ENCODE results near the gene PDE6B. TPM values are rescaled to one million over a fixed set of nuclear protein-coding genes. Genes with fewer than 3 reads are reported as not detected.

Gene PDE6B
- polyA plus RNA-seq, 6 donors from 2014 or later = 24.3 to 39.4 (median 30.0) TPM

DNA sequence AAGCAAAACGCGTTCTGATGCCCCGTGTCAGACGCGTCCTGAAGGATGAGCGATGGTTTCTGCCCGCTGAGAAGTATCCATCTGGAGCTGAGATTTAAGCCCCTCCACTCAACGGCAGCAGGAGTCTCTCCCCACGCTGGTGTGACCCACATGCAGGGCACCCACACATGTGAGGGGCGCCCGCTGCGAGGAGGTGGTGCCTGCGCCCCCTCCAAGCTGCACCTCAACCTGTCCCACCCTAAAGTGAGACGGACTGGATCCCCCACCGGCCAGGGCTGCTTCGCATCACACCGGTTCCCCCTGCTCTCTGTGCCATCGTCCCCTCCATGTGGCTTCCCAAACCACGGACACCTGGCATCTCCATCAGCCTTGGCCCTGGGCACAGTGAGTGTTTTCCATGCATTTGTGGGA lies 4.5 kb upstream of the PDE6B start:
- peak overlapping the region in 1 of 8 donors; percentile 25 for H3K4me3 Mint-ChIP-seq
- H3K9me3 Mint-ChIP-seq = peaks cover 0 to 2% (median 0%) of the 10 kb centered on the region in 7 donors
- H3K27ac Mint-ChIP-seq = no peak overlapping the region
- peaks cover 16 to 46% (median 46%) of the 10 kb centered on the region in 3 donors for H3K27me3 Mint-ChIP-seq
- DNase-seq (no peak), ATAC-seq (ENCODE audit: low read depth in 2 of 2) (no peak)
- peaks cover 0 to 8% of the 10 kb centered on the region in 2 donors for H3K36me3 Mint-ChIP-seq
- no peaks in the 10 kb centered on the region for H3K4me1 Mint-ChIP-seq

DNA sequence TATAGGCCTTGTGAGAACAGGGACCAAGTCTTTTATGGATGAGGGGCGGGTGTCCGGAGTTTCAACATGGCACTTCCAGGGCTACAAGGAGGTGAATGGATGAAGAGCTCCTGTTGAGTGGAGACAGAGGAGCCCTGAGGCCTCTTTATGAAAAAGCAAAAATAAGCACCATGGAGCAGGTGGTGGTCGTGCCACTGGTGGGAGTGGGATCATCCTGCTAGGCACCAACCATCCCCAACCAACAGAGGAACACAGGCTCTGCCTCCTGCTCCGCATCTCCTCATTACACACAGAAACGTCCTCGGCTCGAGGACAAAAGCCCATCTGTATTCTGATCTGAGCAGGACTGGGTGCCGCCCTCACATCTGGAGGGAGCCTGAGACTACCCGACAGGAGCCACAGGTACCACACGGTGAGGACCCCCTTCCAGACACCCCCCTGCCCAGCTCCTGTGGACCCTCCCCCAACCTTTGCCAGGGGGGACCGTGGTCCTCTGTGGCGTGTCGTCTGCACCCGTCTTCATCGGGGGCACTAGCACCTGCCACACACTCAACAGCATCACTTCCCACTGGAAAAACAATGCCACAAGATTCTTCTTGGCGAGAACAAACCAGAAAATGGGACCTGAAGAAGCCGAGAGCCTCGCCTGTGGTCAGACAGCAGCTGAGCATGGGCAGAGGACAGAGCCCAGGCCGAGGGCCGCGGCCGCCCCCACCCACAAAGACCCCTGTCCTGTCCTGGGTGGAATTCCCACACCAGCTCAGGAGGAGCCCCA lies 3.9 kb upstream of the PDE6B start:
- Mint-ChIP-seq H3K36me3 (peaks cover 0 to 8% of the 10 kb centered on the region in 2 donors), H3K4me1 (no peaks in the 10 kb centered on the region), H3K27ac (peak overlapping the region in 2 of 6 donors; percentile 39 to 43), H3K9me3 (peaks cover 0 to 2% (median 0%) of the 10 kb centered on the region in 7 donors), H3K4me3 (no peak overlapping the region), H3K27me3 (peaks cover 14 to 52% (median 43%) of the 10 kb centered on the region in 3 donors)
- ATAC-seq (ENCODE audit: low read depth in 2 of 2) (no peak), DNase-seq (no peak)

DNA sequence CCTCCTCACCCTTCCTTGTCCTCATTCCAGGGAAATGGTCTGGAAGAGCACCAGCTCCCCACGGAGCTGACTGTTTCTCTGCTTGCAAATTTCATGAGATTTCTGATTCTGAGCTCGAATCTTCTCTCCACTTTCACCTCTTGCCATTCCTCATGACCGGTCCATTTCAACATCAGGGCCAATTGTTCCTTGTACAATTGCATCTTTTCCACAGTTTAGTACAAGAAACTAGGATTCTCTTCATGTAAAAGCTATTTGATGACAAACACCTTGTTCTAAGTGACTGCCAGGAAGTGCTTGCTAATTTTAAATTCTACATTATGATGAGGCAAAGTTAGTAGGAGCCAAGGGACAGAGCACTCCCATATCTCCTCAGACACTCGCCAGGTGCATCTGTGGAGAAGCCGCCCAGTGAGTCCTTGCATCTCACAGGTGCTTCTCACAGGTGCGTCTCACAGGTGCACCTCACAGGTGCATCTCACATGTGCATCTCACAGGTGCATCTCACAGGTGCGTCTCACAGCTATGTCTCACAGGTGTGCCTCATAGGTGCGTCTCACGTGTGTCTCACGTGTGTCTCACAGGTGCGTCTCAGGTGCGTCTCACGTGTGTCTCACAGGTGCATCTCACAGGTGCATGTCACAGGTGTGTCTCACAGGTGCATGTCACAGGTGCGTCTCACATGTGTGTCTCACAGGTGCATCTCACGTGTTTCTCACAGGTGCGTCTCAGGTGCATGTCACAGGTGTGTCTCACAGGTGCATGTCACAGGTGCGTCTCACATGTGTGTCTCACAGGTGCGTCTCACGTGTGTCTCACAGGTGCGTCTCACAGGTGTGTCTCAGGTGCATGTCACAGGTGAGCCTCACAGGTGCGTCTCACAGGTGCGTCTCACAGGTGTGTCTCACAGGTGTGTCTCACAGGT lies 3.0 kb upstream of the PDE6B start:
- Mint-ChIP-seq H3K36me3 (peaks cover 0 to 8% of the 10 kb centered on the region in 2 donors), H3K4me3 (no peak overlapping the region), H3K4me1 (no peaks in the 10 kb centered on the region), H3K27ac (no peak overlapping the region), H3K9me3 (peaks cover 0 to 2% (median 0%) of the 10 kb centered on the region in 7 donors), H3K27me3 (peaks cover 13 to 52% (median 42%) of the 10 kb centered on the region in 3 donors)
- ATAC-seq (ENCODE audit: low read depth in 2 of 2) = no peak
- DNase-seq = no peak

DNA sequence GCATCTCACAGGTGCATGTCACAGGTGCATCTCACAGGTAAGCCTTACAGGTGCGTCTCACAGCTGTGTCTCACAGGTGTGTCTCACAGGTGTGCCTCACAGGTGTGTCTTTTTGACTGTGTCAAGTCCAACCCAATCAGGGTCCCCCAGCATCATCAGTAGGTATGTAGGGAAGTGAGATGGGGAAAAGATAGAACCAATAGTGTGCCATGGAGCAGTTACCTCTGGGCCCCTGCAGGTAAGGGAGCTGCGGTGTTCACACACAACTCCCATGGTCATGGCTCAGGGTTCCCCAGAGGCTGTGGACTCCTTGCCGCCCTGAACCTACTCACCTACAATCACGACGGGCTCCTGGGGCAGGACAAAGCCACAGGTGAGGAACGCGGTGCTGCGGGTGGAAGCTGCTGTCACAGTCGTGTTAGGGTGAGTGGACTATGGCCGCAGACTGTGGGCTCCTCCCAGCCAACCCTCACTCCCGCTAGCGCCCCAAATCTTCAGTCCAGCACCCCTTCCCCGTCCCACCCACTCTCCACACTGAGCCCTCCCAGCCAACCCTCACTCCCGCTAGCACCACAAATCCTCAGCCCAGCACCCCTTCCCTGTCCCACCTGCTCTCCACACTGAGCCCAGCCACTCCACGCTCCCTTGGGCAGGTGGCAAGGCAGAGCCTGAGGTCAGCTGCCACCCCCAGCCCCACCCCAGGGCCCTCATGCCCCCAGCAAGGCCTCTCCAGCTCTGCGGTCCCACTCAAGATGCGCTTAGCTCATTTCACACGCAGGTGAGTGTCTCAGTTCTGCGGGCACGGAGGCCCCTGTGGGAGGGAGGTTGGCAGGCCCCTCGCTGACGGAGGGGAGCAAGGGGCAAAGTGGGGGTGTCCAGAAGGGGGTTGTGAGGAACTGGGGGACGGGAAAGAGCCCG lies 2.1 kb upstream of the PDE6B start:
- Mint-ChIP-seq H3K36me3 (no peaks in the 10 kb centered on the region), H3K27me3 (peaks cover 13 to 43% (median 38%) of the 10 kb centered on the region in 3 donors), H3K4me3 (no peak overlapping the region), H3K9me3 (peaks cover 0 to 2% (median 0%) of the 10 kb centered on the region in 7 donors), H3K27ac (peak overlapping the region in 1 of 6 donors; percentile 36), H3K4me1 (no peaks in the 10 kb centered on the region)
- no peak for ATAC-seq (ENCODE audit: low read depth in 2 of 2)
- DNase-seq = no peak

DNA sequence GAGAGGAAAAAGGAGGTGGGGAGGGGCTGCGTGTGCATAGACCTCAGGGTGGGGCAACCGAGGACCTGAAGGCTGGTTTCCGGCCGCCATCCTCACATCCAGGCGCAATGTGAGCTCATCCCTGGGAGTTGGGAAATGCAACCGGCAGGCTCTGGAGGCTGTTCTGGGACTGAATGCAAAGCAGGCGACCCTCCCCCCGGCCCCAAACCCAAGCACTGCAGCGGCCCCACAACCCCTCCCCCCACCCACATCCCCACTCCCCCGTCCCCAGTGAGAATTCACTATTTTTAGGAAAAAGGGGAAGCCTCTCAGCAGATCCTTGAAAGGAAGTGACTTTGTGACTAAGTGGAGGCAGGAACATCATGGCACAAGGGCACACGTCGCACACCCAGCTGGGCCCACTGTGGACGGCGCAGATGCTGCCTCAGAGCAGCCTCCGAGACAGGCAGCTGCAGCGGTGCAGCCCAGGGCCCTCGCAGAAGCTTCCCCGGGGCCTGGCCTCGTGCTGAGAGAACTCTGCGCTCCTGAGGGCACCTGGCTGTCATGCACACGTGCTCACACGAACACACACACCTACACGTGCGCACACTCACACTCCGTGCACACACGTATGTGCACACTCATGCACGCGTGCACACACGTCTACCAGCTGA lies 1.3 kb upstream of the PDE6B start:
- no peak overlapping the region for H3K27ac Mint-ChIP-seq
- ATAC-seq (ENCODE audit: low read depth in 2 of 2) (no peak), DNase-seq (no peak)
- H3K27me3 Mint-ChIP-seq = peaks cover 13 to 41% (median 37%) of the 10 kb centered on the region in 3 donors
- peaks cover 0 to 2% (median 0%) of the 10 kb centered on the region in 7 donors for H3K9me3 Mint-ChIP-seq
- H3K4me3 Mint-ChIP-seq = no peak overlapping the region
- H3K4me1 Mint-ChIP-seq = no peaks in the 10 kb centered on the region
- no peaks in the 10 kb centered on the region for H3K36me3 Mint-ChIP-seq

DNA sequence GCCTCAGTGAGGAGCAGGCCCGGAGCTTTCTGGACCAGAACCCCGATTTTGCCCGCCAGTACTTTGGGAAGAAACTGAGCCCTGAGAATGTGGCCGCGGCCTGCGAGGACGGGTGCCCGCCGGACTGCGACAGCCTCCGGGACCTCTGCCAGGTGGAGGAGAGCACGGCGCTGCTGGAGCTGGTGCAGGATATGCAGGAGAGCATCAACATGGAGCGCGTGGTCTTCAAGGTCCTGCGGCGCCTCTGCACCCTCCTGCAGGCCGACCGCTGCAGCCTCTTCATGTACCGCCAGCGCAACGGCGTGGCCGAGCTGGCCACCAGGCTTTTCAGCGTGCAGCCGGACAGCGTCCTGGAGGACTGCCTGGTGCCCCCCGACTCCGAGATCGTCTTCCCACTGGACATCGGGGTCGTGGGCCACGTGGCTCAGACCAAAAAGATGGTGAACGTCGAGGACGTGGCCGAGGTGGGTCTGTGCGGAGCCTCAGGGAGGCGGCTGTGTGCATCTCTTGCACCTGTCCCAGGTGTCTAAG lies 323 bp downstream of the PDE6B start:
- DNase-seq = no peak
- Mint-ChIP-seq H3K27ac (no peak overlapping the region), H3K4me3 (no peak overlapping the region), H3K36me3 (no peaks in the 10 kb centered on the region), H3K27me3 (peaks cover 5 to 35% (median 27%) of the 10 kb centered on the region in 3 donors), H3K9me3 (peaks cover 0 to 2% (median under 1%) of the 10 kb centered on the region in 7 donors), H3K4me1 (no peaks in the 10 kb centered on the region)
- no peak for ATAC-seq (ENCODE audit: low read depth in 2 of 2)

DNA sequence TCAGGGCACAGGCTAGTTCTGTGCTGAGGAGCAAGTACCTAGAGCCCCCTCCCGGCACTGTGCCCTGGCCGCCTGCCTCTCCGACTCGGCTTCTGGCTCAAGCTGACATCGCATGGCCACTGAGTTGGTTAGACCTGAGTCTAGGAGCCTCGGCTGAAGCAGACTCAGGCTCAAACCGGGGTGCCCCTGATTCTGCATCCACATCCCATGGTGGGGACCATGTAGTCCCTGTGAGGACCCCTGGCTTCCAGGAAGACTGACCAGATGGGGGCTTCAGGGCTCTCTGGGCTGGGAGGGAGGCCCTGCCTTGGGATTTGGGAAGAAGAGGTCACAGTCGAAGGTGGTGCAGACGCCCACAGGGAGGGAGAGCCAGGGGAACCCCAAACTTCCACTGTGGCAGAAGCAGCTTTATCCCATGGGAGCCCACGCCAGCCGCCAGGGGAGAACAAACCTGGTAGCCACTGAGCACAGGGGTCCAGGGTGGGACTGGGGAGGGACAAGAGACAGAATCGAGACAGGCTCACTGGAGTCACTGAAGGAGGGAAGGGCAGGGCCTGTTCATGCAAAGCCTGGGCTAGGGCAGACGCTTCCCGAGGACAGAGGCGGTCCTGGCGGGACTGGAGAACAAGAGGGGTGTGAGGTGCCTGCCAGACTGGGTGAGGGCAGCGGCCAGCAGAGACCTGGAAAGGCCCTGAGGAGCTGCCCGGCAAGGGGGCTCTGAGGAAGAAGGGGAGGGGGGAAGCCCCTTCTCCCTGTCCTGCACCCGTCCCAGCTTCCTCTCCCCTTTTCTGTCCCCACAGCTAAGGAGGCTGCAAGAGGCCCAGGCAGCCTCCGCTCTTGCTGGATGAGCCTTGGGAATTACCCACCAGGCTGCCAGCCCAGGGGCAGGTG lies 1.1 kb downstream of the PDE6B start:
- Mint-ChIP-seq H3K4me1 (no peaks in the 10 kb centered on the region), H3K4me3 (peak overlapping the region in 1 of 8 donors; percentile 3), H3K27me3 (peaks cover 10 to 27% (median 20%) of the 10 kb centered on the region in 3 donors), H3K36me3 (peaks cover 0 to 6% of the 10 kb centered on the region in 2 donors), H3K27ac (no peak overlapping the region), H3K9me3 (peaks cover 2 to 8% (median 6%) of the 10 kb centered on the region in 7 donors)
- ATAC-seq (ENCODE audit: low read depth in 2 of 2) = no peak
- DNase-seq = no peak

DNA sequence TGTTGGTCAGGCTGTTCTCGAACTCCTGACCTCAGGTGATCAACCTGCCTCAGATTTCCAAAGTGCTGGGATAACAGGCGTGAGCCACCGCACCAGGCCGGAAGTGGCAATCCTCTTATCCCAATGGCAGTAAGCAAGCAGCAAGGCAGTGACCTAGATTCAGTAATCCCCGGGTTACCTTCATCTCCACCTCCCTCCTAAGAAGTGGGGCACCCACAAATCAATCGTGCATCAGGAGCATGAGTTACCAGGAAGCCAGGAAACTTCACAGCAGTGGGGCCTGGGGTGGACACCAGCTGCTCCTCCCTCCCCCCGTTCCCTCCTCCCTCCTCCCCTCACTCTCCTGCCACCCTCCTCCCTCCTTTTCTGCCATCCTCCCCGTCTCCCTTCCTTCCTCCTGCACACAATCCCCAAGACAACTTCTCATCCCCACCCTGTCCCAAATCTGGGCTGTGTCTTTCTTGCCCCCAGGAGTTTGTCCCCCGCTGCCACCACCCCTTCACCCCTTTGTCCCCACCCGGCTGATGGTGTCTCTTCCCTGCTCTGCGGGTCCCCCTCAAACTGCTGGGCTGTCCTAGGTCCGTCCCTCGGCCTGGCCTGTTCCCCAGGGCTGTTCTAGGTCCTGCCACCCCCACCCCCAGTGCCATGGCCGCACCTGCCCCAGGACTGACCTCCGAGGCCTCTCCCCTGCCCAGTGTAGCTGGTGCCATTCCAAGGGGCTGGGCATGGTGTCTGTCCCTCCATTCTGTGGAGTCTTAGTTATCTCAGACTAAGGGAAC lies 2.2 kb downstream of the PDE6B start:
- Mint-ChIP-seq H3K4me3 (no peak overlapping the region), H3K36me3 (peaks cover 0 to 9% of the 10 kb centered on the region in 2 donors), H3K27me3 (peaks cover 6 to 19% (median 13%) of the 10 kb centered on the region in 3 donors), H3K4me1 (no peaks in the 10 kb centered on the region), H3K27ac (no peak overlapping the region), H3K9me3 (peaks cover 7 to 13% (median 10%) of the 10 kb centered on the region in 7 donors)
- ATAC-seq (ENCODE audit: low read depth in 2 of 2) (no peak), DNase-seq (no peak)

DNA sequence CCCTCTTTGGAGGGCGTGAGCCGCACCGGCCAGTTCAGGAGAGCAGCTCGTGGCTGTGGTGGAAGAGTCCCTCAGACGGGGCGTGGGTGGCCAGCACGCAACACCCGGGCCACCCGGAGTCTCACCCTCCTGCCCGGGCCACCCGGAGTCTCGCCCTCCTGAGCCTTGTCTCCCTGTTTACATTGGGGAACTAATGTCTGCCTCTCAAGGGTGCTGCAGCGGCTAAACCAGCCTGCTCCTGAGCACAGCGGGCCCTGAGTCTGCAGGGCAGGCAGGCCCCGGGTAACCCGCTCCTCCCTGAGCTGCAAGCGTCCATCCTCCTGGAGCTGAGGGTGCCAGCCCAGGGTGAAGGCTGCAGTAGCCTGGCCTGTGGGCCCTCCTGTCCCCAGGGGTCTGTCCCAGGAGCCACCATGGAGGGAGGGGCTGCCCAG lies 3.0 kb downstream of the PDE6B start:
- H3K9me3 Mint-ChIP-seq = peaks cover 7 to 15% (median 12%) of the 10 kb centered on the region in 7 donors
- H3K27ac Mint-ChIP-seq = no peak overlapping the region
- peaks cover 6 to 19% (median 13%) of the 10 kb centered on the region in 3 donors for H3K27me3 Mint-ChIP-seq
- no peak overlapping the region for H3K4me3 Mint-ChIP-seq
- DNase-seq (no peak), ATAC-seq (ENCODE audit: low read depth in 2 of 2) (no peak)
- peaks cover 0 to 9% of the 10 kb centered on the region in 2 donors for H3K36me3 Mint-ChIP-seq
- H3K4me1 Mint-ChIP-seq = no peaks in the 10 kb centered on the region

DNA sequence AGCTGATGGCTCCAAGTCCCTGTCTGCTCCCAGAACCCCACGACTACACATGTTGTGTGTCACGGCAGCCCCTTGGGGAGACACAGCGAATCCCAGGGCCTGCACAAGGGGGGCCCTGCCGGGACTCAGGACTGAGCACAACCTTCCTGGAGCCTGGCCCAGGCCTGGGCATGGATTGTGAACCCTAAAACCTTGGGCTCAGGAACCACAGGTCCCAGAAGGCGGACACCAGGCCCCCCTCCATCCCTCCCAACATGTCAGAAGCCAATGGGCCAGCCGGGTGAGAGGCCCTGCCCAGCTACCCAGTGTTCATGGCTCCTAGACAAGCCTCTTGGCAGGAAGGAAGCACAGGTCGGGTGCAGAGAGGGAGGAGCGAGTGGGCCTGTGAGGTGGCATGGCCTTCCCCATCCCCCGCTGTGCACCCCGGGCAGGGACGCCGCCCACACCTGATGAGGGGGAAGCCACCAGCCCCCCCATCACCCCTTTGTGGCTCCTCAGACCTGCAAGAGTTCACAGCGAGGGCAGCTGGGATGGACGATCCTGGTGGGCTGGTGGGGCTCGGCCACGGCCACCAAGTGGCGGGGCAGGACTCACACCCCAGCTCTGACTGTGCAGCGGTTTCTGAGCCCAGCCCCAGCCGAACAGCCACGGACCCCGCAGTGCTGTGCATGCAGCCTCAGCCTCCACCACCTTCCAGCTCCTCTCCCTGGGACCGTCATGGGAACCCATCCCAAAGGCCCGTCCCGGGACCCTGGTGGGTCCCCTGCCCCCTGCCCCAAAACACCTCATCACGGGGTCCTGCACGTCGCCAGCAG lies 3.7 kb downstream of the PDE6B start:
- ATAC-seq (ENCODE audit: low read depth in 2 of 2) (no peak), DNase-seq (no peak)
- peaks cover 0 to 9% of the 10 kb centered on the region in 2 donors for H3K36me3 Mint-ChIP-seq
- peaks cover 6 to 19% (median 12%) of the 10 kb centered on the region in 3 donors for H3K27me3 Mint-ChIP-seq
- H3K4me3 Mint-ChIP-seq = no peak overlapping the region
- no peaks in the 10 kb centered on the region for H3K4me1 Mint-ChIP-seq
- peaks cover 7 to 15% (median 12%) of the 10 kb centered on the region in 7 donors for H3K9me3 Mint-ChIP-seq
- H3K27ac Mint-ChIP-seq = no peak overlapping the region

Data from naive B cell (primary cell).